GM12874 (cell line): ENCODE measurements around the gene SPINT1.

Experiments used
- CTCF ChIP-seq: IDR thresholded peaks from 2 replicates; pipeline ENCODE4 v1.5.1; 2011; ENCODE audit warnings: low read depth, mild to moderate bottlenecking, control low read depth, low read length, moderate library complexity; ENCODE audit not compliant: insufficient read depth

The SPINT1 gene

GRCh38 chr15:40821195-40821594 is 22.7 kb upstream of the SPINT1 start:
- no peak for TF ChIP-seq CTCF

GRCh38 chr15:40823572-40824343 is 20.1 kb upstream of the SPINT1 start:
- no peak for TF ChIP-seq CTCF

- no peak for TF ChIP-seq CTCF
Observed at GRCh38 chr15:40825661-40826422, 18.0 kb upstream of the SPINT1 start.

GRCh38 chr15:40826423-40827075 is 17.3 kb upstream of the SPINT1 start:
- no peak for TF ChIP-seq CTCF

- no peak for TF ChIP-seq CTCF
Observed at GRCh38 chr15:40828447-40829036, 15.3 kb upstream of the SPINT1 start, which contains the start of gene PPP1R14D. Gene PPP1R14D (minus strand): TSS chr15:40828708. CDS start chr15:40828641, 67 bp downstream.

GRCh38 chr15:40829115-40829514 is 14.7 kb upstream of the SPINT1 start:
- TF ChIP-seq CTCF: no peak

GRCh38 chr15:40830884-40831283 is 13.0 kb upstream of the SPINT1 start:
- no peak for TF ChIP-seq CTCF
